GM23338 (cell line): ENCODE results near the gene GTPBP4. TPM values are rescaled to one million over a fixed set of nuclear protein-coding genes. Genes with fewer than 3 reads are reported as not detected.

ENCODE experiments used
- ATAC-seq: fragments of 200-7000 bp; cut with Tn5 transposase; 3 replicates; pipeline ENCODE4 v1.9.1; 2020
- DNase-seq: peaks from one replicate; pipeline ENCODE4 v3.0.0-alpha.2; 2015; ENCODE audit warnings: low spot score
- H2AFZ ChIP-seq: fragments of 200-600 bp; sonication (generic); 2 replicates; pipeline ENCODE4 v1.8.0; 2016; ENCODE audit warnings: antibody characterized with exemption, mild to moderate bottlenecking, moderate library complexity
- H3F3A ChIP-seq: fragments of 200-600 bp; sonication (generic); replicated peaks from 2 replicates; pipeline ENCODE4 v1.8.0; 2017; ENCODE audit warnings: antibody characterized with exemption, mixed run types, low read depth
- H3K27ac ChIP-seq: fragments of 200-600 bp; sonication (generic); 2 replicates; pipeline ENCODE4 v1.6.1; 2016; ENCODE audit warnings: low read depth
- H3K27me3 ChIP-seq: fragments of 200-600 bp; sonication (generic); 2 replicates; pipeline ENCODE4 v1.8.0; 2016; ENCODE audit warnings: mild to moderate bottlenecking, mixed run types, moderate library complexity; ENCODE audit not compliant: insufficient read depth
- H3K36me3 ChIP-seq: fragments of 200-600 bp; sonication (generic); 2 replicates; pipeline ENCODE4 v1.8.0; 2016; ENCODE audit warnings: mild to moderate bottlenecking; ENCODE audit not compliant: insufficient read depth
- H3K4me1 ChIP-seq: fragments of 200-600 bp; sonication (generic); 2 replicates; pipeline ENCODE4 v1.8.0; 2016; ENCODE audit warnings: mild to moderate bottlenecking, moderate library complexity; ENCODE audit not compliant: insufficient read depth
- H3K4me2 ChIP-seq: fragments of 200-600 bp; sonication (generic); 2 replicates; pipeline ENCODE4 v1.7.1; 2017; ENCODE audit warnings: mixed run types
- H3K4me3 ChIP-seq: fragments of 200-600 bp; sonication (generic); 2 replicates; pipeline ENCODE4 v1.6.1; 2016; ENCODE audit warnings: mixed run types
- H3K79me2 ChIP-seq: fragments of 200-600 bp; sonication (generic); replicated peaks from 2 replicates; pipeline ENCODE4 v1.8.0; 2017; ENCODE audit warnings: mild to moderate bottlenecking; ENCODE audit not compliant: insufficient read depth
- H3K9me2 ChIP-seq: fragments of 200-600 bp; sonication (generic); 2 replicates; pipeline ENCODE4 v1.8.0; 2017; ENCODE audit not compliant: insufficient read depth
- H4K20me1 ChIP-seq: fragments of 200-600 bp; sonication (generic); replicated peaks from 2 replicates; pipeline ENCODE4 v1.8.0; 2017; ENCODE audit warnings: mild to moderate bottlenecking; ENCODE audit not compliant: insufficient read depth
- H3K27ac Mint-ChIP-seq: 2 replicates; pipeline ENCODE4 v1.8.0; 2020; ENCODE audit warnings: inconsistent platforms, mild to moderate bottlenecking, moderate library complexity, mixed read lengths
- H3K27me3 Mint-ChIP-seq: 3 replicates; pipeline ENCODE4 v1.8.0; 2022; ENCODE audit warnings: low read depth, mild to moderate bottlenecking, moderate library complexity, mixed read lengths, inconsistent platforms; ENCODE audit not compliant: insufficient read depth, poor library complexity
- H3K36me3 Mint-ChIP-seq: 3 replicates; pipeline ENCODE4 v1.8.0; 2021; ENCODE audit warnings: low read depth, mild to moderate bottlenecking, inconsistent platforms, moderate library complexity, mixed read lengths
- H3K4me1 Mint-ChIP-seq: 3 replicates; pipeline ENCODE4 v1.8.0; 2020; ENCODE audit warnings: mild to moderate bottlenecking, inconsistent platforms, mixed read lengths
- H3K4me3 Mint-ChIP-seq: 3 replicates; pipeline ENCODE4 v1.8.0; 2021; ENCODE audit warnings: moderate library complexity, mild to moderate bottlenecking, inconsistent platforms, mixed read lengths
- H3K9me3 Mint-ChIP-seq: 3 replicates; pipeline ENCODE4 v1.8.0; 2020; ENCODE audit warnings: moderate library complexity, mild to moderate bottlenecking, inconsistent platforms, mixed read lengths
- CREB1 ChIP-seq: fragments of 250-450 bp; sonication (Bioruptor Pico); IDR thresholded peaks from 2 replicates; pipeline ENCODE4 v1.5.0; 2020; ENCODE audit warnings: low read depth, mild to moderate bottlenecking, moderate library complexity
- CTCF ChIP-seq, 2 experiments: fragments of 200-600 bp in 1 of 2; sonication (generic) in 1 of 2; conservative IDR thresholded peaks; 2 replicates each; pipeline versions ENCODE4 v1.5.1 to v1.6.1; 2016 to 2017; ENCODE audit warnings: antibody characterized with exemption in 2 of 2, low read depth in 2 of 2, mild to moderate bottlenecking in 2 of 2, moderate library complexity in 1 of 2
- ETS1 ChIP-seq: IDR thresholded peaks from 2 replicates; pipeline ENCODE4 v1.6.1; 2016; ENCODE audit warnings: antibody characterized with exemption
- EZH2 ChIP-seq: fragments of 200-600 bp; sonication (generic); IDR thresholded peaks from one replicate; pipeline ENCODE4 v1.8.0; 2017; ENCODE audit warnings: antibody characterized with exemption, mild to moderate bottlenecking, low read depth; ENCODE audit not compliant: unreplicated experiment
- EZH2phosphoT487 ChIP-seq: fragments of 200-600 bp; sonication (generic); IDR thresholded peaks from one replicate; pipeline ENCODE4 v1.8.1; 2018; ENCODE audit warnings: antibody characterized with exemption; ENCODE audit not compliant: unreplicated experiment
- JUNB ChIP-seq: IDR thresholded peaks from one replicate; pipeline ENCODE4 v1.6.1; 2016; ENCODE audit warnings: antibody characterized with exemption; ENCODE audit not compliant: unreplicated experiment
- NANOG ChIP-seq: IDR thresholded peaks from 2 replicates; pipeline ENCODE4 v1.6.1; 2016; ENCODE audit warnings: antibody characterized with exemption, borderline replicate concordance
- POLR2AphosphoS5 ChIP-seq: IDR thresholded peaks from 2 replicates; pipeline ENCODE4 v1.6.1; 2016; ENCODE audit warnings: antibody characterized with exemption, low read depth
- REST ChIP-seq: IDR thresholded peaks from one replicate; pipeline ENCODE4 v1.6.1; 2018; ENCODE audit warnings: antibody characterized with exemption; ENCODE audit not compliant: unreplicated experiment
- STAT1 ChIP-seq: IDR thresholded peaks from one replicate; pipeline ENCODE4 v1.6.1; 2016; ENCODE audit warnings: antibody characterized with exemption; ENCODE audit not compliant: unreplicated experiment
- ZNF114 ChIP-seq: fragments of 250-450 bp; sonication (Bioruptor Pico); IDR thresholded peaks from 2 replicates; pipeline ENCODE4 v1.5.0; 2020; ENCODE audit warnings: mild to moderate bottlenecking, moderate library complexity
- ZNF331 ChIP-seq: fragments of 250-450 bp; sonication (Bioruptor Pico); IDR thresholded peaks from 2 replicates; pipeline ENCODE4 v1.5.0; 2020; ENCODE audit warnings: low read depth, mild to moderate bottlenecking, moderate library complexity
- ZNF462 ChIP-seq: fragments of 250-450 bp; sonication (Bioruptor Pico); IDR thresholded peaks from 2 replicates; pipeline ENCODE4 v1.5.0; 2020; ENCODE audit warnings: mild to moderate bottlenecking, moderate library complexity
- polyA plus RNA-seq: library from polyadenylated mRNA; unstranded; fragments of >200 nt; fragmentation: Nextera tagmentation; extraction: Ambion mirVana; gene quantifications from 2 replicates; pipeline ENCODE4 v1.2.1, GENCODE V29; 2016
- total RNA-seq: library from RNA; depleted of rRNA; stranded (reverse); fragments of >200 nt; shearing (Covaris generic); gene quantifications from 2 replicates; pipeline ENCODE4 v1.2.3, GENCODE V29; 2014

The GTPBP4 gene
- total and polyA plus RNA-seq, 2 experiments from 2014 or later: 56.5 to 62.6 TPM

GRCh38 chr10:955127-955819, 33.0 kb upstream of the GTPBP4 start:
- Mint-ChIP-seq H3K27ac (no peak overlapping the region), H3K4me3 (no peak overlapping the region), H3K9me3 (no peaks in the 10 kb centered on the region; the same call in 2 of the 3 replicates), H3K27me3 (peaks cover 3% of the 10 kb centered on the region), H3K36me3 (no peaks in the 10 kb centered on the region), H3K4me1 (peaks cover 5% of the 10 kb centered on the region)
- Histone ChIP-seq H3K4me1 (no peaks in the 10 kb centered on the region), H3K9me2 (no peaks in the 10 kb centered on the region), H3K36me3 (no peaks in the 10 kb centered on the region), H3K4me2 (no peak overlapping the region), H3K4me3 (no peak overlapping the region), H3K79me2 (no peaks in the 10 kb centered on the region), H3K27me3 (no peaks in the 10 kb centered on the region), H2AFZ (0 out of 2 replicates have a peak overlapping the region, but pooled peaks have one; percentile 76), H4K20me1 (no peaks in the 10 kb centered on the region), H3F3A (no peaks in the 10 kb centered on the region), H3K27ac (no peak overlapping the region)
- ATAC-seq (peak; percentile 45; the same call in 2 of the 3 replicates), DNase-seq (no peak)
- TF ChIP-seq ETS1: no peak
- TF ChIP-seq NANOG: no peak
- no peak for TF ChIP-seq POLR2AphosphoS5
- TF ChIP-seq ZNF114 (CRISPR knock-in tag): no peak
- TF ChIP-seq STAT1: no peak
- TF ChIP-seq ZNF331 (CRISPR knock-in tag): no peak
- TF ChIP-seq EZH2phosphoT487: no peak
- TF ChIP-seq CREB1 (CRISPR knock-in tag): no peak
- TF ChIP-seq EZH2: no peak
- TF ChIP-seq JUNB: no peak
- no peak for TF ChIP-seq ZNF462 (CRISPR knock-in tag)
- TF ChIP-seq CTCF (conservative IDR thresholded peaks at IDR 0.05; ENCODE audit: low read depth in 2 of 2): no peak
- no peak for TF ChIP-seq REST
